Lower lobe of right lung (tissue), 2 donors: ENCODE measurements around the gene COL5A3. TPM values are rescaled to one million over a fixed set of nuclear protein-coding genes. Genes with fewer than 3 reads are reported as not detected.
"Not testable (repeated sequence)": the region's sequence is repeated elsewhere in the genome, so short reads cannot be mapped to it uniquely, and the experiment has no call there.

Source experiments
- ATAC-seq, 2 donors: fragments of 200-7000 bp; cut with Tn5 transposase; one replicate each; pipeline ENCODE4 v1.9.1; 2020 to 2022; ENCODE audit warnings: mild to moderate bottlenecking in 2 of 2, moderate library complexity in 2 of 2
- DNase-seq: peaks from one replicate; pipeline ENCODE4 v3.0.0-alpha.2; 2020
- H3K27ac ChIP-seq: fragments of 200-600 bp; one replicate; pipeline ENCODE4 v1.8.0; 2022
- H3K27me3 ChIP-seq: fragments of 200-600 bp; one replicate; pipeline ENCODE4 v1.8.0; 2022; ENCODE audit warnings: low read depth
- H3K36me3 ChIP-seq: fragments of 200-600 bp; one replicate; pipeline ENCODE4 v1.8.0; 2022; ENCODE audit warnings: mild to moderate bottlenecking
- H3K4me1 ChIP-seq: fragments of 200-600 bp; one replicate; pipeline ENCODE4 v1.8.0; 2022
- H3K4me3 ChIP-seq: fragments of 200-600 bp; one replicate; pipeline ENCODE4 v1.8.0; 2022; ENCODE audit warnings: mild to moderate bottlenecking
- H3K9me3 ChIP-seq: fragments of 200-600 bp; one replicate; pipeline ENCODE4 v1.8.0; 2022
- intact Hi-C: fragments of 100-400 bp; cut with DNase I; formaldehyde crosslinking; loops from one replicate; pipeline ENCODE4 v1.11.0; 2022
- total RNA-seq: library from RNA; stranded (reverse); fragmentation: NEBNext Ultra II Directional; extraction: Animal tissue kit (Norgen Biotek cat#: 25700); gene quantifications from one replicate; pipeline ENCODE4 v1.2.1, GENCODE V29; 2021
- TF ChIP-seq, protein P1 (sequence below): fragments of 200-600 bp; IDR thresholded peaks from one replicate; pipeline ENCODE4 v1.8.0; 2022; ENCODE audit warnings: antibody characterized with exemption, mild to moderate bottlenecking
- donor health status: DM: no; HTN: yes; CAD: no; lungs with severe emphysema.

The COL5A3 gene
- total RNA-seq, 1 donor from 2014 or later = 8.9 TPM

DNA sequence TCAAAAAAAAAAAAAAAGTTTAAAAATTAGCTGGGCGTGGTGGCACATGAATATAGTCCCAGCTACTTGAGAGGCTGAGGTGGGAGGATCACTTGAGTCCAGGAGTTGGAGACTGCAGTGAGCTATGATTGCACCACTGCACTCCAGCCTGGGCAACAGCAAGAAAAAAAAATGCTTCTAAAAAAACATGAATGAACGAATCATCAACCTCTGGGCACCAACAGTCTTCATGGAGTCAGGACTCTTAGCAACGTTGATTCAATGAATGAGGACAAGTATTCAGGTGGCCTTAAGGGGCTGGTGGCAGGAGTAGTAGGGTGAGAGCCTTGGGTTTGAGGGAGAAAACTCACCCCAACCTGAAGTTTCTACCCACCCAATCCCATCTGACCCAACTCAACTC, 53.3 kb downstream of the COL5A3 start:
- Histone ChIP-seq H3K27me3 (no peaks in the 10 kb centered on the region), H3K9me3 (no peaks in the 10 kb centered on the region), H3K27ac (no peak overlapping the region), H3K36me3 (no peaks in the 10 kb centered on the region), H3K4me3 (no peak overlapping the region), H3K4me1 (no peaks in the 10 kb centered on the region)
- ATAC-seq = no peak
- DNase-seq = no peak
- intact Hi-C loops = no loop called here
- TF ChIP-seq, protein P1, sequence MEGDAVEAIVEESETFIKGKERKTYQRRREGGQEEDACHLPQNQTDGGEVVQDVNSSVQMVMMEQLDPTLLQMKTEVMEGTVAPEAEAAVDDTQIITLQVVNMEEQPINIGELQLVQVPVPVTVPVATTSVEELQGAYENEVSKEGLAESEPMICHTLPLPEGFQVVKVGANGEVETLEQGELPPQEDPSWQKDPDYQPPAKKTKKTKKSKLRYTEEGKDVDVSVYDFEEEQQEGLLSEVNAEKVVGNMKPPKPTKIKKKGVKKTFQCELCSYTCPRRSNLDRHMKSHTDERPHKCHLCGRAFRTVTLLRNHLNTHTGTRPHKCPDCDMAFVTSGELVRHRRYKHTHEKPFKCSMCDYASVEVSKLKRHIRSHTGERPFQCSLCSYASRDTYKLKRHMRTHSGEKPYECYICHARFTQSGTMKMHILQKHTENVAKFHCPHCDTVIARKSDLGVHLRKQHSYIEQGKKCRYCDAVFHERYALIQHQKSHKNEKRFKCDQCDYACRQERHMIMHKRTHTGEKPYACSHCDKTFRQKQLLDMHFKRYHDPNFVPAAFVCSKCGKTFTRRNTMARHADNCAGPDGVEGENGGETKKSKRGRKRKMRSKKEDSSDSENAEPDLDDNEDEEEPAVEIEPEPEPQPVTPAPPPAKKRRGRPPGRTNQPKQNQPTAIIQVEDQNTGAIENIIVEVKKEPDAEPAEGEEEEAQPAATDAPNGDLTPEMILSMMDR = no peak

DNA sequence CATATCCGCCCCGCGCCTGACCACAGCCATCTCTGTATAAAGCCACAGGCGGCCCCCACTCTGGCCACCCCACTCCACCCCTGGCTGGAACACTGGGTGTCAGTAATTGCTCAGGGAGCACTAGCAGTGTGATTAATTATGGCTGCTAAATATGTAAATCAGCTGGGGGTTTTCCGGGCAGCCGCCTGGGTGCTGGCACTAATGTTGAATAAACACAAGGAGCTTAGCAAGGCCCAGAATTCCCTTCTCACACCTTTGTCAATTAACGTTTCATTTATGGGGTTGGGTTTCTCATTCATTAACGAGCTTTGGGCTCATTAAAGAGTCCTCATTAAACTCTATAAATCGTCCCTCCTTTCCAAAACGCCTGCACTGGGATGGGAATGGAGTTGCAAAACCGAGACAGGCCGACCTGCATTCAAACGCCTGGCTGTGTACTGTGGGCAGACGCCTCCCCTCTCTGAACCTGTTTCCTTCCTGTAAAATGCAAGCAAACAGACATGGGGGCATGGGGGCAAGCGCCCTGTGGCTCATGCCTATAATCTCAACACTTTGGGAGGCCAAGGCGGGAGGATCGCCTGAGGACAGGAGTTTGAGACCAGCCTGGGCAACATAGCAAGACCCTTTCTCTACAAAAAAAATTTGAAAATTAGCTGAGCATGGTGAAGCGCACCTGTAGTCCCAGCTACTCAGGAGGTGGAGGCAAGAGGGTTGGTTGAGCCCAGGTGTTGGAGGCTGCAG, 56.3 kb downstream of the COL5A3 start:
- no peak overlapping the region for H3K27ac ChIP-seq
- no peaks in the 10 kb centered on the region for H3K36me3 ChIP-seq
- intact Hi-C loops = no loop called here
- TF ChIP-seq, protein P1 = no peak
- no peaks in the 10 kb centered on the region for H3K4me1 ChIP-seq
- DNase-seq = no peak
- H3K27me3 ChIP-seq = no peaks in the 10 kb centered on the region
- H3K4me3 ChIP-seq = no peak overlapping the region
- no peak for ATAC-seq
- no peaks in the 10 kb centered on the region for H3K9me3 ChIP-seq

DNA sequence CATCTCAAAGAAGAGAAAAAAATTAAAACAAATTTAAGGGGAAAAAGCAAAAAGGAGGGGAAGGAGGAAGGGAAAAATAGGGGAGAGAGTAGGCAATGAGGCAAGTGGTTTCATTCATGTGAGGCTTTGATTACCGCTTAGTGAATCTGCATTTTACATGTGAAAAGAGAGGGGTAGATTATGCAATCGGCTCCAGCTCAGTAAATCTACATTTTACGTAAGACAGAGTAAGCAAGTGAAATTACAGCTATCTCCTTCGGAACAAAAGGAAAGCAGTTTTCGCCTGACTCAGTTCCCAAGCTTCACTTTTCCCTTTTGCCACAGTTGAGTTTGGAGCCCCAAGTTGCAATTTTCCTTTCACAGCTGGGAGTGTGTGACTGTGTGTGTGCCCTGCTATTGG, 58.0 kb downstream of the COL5A3 start:
- no peaks in the 10 kb centered on the region for H3K27me3 ChIP-seq
- DNase-seq (no peak), ATAC-seq (no peak)
- no peak overlapping the region for H3K4me3 ChIP-seq
- H3K9me3 ChIP-seq = no peaks in the 10 kb centered on the region
- intact Hi-C loops = no loop called here
- TF ChIP-seq, protein P1 = no peak
- no peak overlapping the region for H3K27ac ChIP-seq
- H3K4me1 ChIP-seq = no peaks in the 10 kb centered on the region
- H3K36me3 ChIP-seq = no peaks in the 10 kb centered on the region

GRCh38 chr19:9947441-9947840, 62.9 kb downstream of the COL5A3 start:
- intact Hi-C loops = no loop called here
- Histone ChIP-seq H3K36me3 (no peaks in the 10 kb centered on the region), H3K4me1 (no peaks in the 10 kb centered on the region), H3K9me3 (no peaks in the 10 kb centered on the region), H3K27ac (no peak overlapping the region), H3K27me3 (no peaks in the 10 kb centered on the region), H3K4me3 (no peak overlapping the region)
- ATAC-seq = no peak
- no peak for DNase-seq
- TF ChIP-seq, protein P1 = no peak

DNA sequence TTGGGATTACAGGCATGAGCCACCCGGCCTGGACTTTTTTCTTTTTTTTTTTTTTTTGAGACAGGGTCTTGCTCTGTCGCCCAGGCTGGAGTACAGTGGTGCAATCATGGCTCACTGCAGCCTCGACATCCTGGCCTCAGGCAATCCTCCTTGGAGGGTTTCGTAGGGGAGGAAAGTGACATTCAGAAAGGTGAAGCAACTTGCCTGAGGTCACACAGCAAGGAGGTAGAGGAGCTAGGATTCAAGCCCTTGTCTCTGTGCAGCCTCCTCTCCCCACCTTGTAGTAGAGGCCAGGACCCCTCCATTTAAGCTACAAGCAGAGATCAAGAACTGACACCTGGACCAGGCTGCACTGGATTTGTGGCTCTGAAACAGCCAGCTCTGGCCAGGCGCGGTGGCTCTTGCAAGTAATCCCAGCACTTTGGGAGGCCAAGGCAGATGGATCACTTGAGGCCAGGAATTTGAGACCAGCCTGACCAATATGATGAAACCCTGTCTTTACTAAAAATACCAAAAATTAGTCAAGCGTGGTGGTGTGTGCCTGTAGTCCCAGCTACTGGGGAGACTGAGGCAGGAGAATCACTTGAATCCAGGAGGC, 63.7 kb downstream of the COL5A3 start:
- H3K36me3 ChIP-seq, DNase-seq, H3K4me3 ChIP-seq, H3K27ac ChIP-seq, ATAC-seq, H3K4me1 ChIP-seq, H3K27me3 ChIP-seq, intact Hi-C loops, H3K9me3 ChIP-seq: not testable (repeated sequence)

DNA sequence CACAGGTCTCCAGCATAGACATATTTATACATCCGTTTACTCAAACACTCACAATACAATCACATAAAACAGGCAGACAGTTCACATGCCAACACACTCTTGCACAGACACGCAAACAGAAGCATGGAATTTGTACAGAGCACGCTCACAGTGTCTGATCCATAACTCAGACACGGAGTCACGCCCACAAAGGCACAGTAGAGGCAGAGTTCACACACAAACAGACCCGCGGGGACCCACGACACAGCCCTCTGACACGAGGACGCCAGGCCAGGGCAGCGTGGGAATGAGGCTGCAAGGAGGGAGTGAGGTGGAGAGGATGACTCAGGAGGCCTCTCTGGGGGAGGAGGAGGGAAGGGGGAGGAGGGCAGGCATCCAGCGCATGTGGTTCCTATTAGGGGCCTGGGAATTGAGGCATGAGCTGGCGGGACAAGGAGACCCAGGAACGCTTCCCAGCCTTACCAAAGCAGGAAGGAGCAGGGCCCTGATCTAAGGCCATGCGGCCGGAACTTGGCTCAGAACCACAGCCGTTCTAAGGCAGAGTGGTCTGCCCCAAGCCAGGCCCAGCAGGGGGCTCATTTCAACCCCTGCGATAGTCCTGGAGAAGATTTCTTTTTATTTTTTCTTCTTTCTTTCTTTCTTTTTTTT, 64.9 kb downstream of the COL5A3 start:
- H3K27ac ChIP-seq = peak overlapping the region; percentile 75
- DNase-seq (peak; percentile 52), ATAC-seq (peak; percentile 71 to 87)
- peaks cover 4% of the 10 kb centered on the region for H3K27me3 ChIP-seq
- H3K9me3 ChIP-seq = peaks cover 4% of the 10 kb centered on the region
- TF ChIP-seq, protein P1 = peak; percentile 6
- no peaks in the 10 kb centered on the region for H3K36me3 ChIP-seq
- H3K4me1 ChIP-seq = no peaks in the 10 kb centered on the region
- no peak overlapping the region for H3K4me3 ChIP-seq
- intact Hi-C loops = no loop called here
